Neural cell (in vitro differentiated cells): Measurements from ENCODE around the gene CPEB2. TPM values are rescaled to one million over a fixed set of nuclear protein-coding genes. Genes with fewer than 3 reads are reported as not detected.

ENCODE experiments used
- H2AFZ ChIP-seq: fragments of 200-600, 300-800 bp; sonication (generic), shearing (Covaris generic); 2 replicates; pipeline ENCODE4 v1.6.0; 2014; ENCODE audit warnings: low read depth, mild to moderate bottlenecking, antibody characterized with exemption, low read length, moderate library complexity
- H3F3A ChIP-seq: fragments of 200-600 bp; shearing (Covaris generic); 2 replicates; pipeline ENCODE4 v1.6.1; 2016; ENCODE audit warnings: mild to moderate bottlenecking, moderate library complexity, mixed read lengths, antibody characterized with exemption, low read length; ENCODE audit not compliant: insufficient read depth, poor library complexity, severe bottlenecking
- H3K27ac ChIP-seq: fragments of 200-600, 300-800 bp; sonication (generic), shearing (Covaris generic); 2 replicates; pipeline ENCODE4 v1.5.1; 2014; ENCODE audit warnings: mild to moderate bottlenecking, low read length, moderate library complexity
- H3K27me3 ChIP-seq: fragments of 300-800, 200-600 bp; sonication (generic), shearing (Covaris generic); 2 replicates; pipeline ENCODE4 v1.6.0; 2014; ENCODE audit warnings: mild to moderate bottlenecking, low read depth, low read length, moderate library complexity; ENCODE audit not compliant: insufficient read depth
- H3K36me3 ChIP-seq: fragments of 300-800, 200-600 bp; sonication (generic), shearing (Covaris generic); 2 replicates; pipeline ENCODE4 v1.5.1; 2014; ENCODE audit warnings: mild to moderate bottlenecking, antibody characterized with exemption, low read length, moderate library complexity; ENCODE audit not compliant: insufficient read depth
- H3K4me2 ChIP-seq: fragments of 300-800, 200-600 bp; sonication (generic), shearing (Covaris generic); 2 replicates; pipeline ENCODE4 v1.6.0; 2014; ENCODE audit warnings: mild to moderate bottlenecking, low read length
- H3K4me3 ChIP-seq: fragments of 300-800, 200-600 bp; sonication (generic), shearing (Covaris generic); 2 replicates; pipeline ENCODE4 v1.5.1; 2014; ENCODE audit warnings: mild to moderate bottlenecking, low read length, moderate library complexity
- H3K79me2 ChIP-seq: fragments of 200-600 bp; shearing (Covaris generic); replicated peaks from 2 replicates; pipeline ENCODE4 v1.6.0; 2014; ENCODE audit warnings: mild to moderate bottlenecking, low read length, moderate library complexity; ENCODE audit not compliant: insufficient read depth
- H3K9ac ChIP-seq: fragments of 300-800, 200-600 bp; sonication (generic), shearing (Covaris generic); 2 replicates; pipeline ENCODE4 v1.6.1; 2016; ENCODE audit warnings: mild to moderate bottlenecking, low read length, mixed read lengths
- H3K9me2 ChIP-seq: fragments of 200-600 bp; shearing (Covaris generic); 2 replicates; pipeline ENCODE4 v1.6.1; 2016; ENCODE audit warnings: mild to moderate bottlenecking, low read length, mixed read lengths; ENCODE audit not compliant: insufficient read depth
- H3K9me3 ChIP-seq: fragments of 200-600, 300-800 bp; sonication (generic), shearing (Covaris generic); 2 replicates; pipeline ENCODE4 v1.6.1; 2016; ENCODE audit warnings: mild to moderate bottlenecking, mixed run types, low read length, moderate library complexity, mixed read lengths
- H4K20me1 ChIP-seq: fragments of 200-600 bp; shearing (Covaris generic); 2 replicates; pipeline ENCODE4 v1.6.1; 2016; ENCODE audit warnings: mild to moderate bottlenecking, mixed run types; ENCODE audit not compliant: insufficient read depth
- CTCF ChIP-seq: fragments of 450-650 bp; IDR thresholded peaks from 2 replicates; pipeline ENCODE4 v1.5.1; 2014; ENCODE audit warnings: antibody characterized with exemption, mild to moderate bottlenecking, moderate library complexity; ENCODE audit not compliant: poor library complexity, severe bottlenecking
- EP300 ChIP-seq: fragments of 450-650 bp; conservative IDR thresholded peaks from 2 replicates; pipeline ENCODE4 v1.6.1; 2014; ENCODE audit warnings: antibody characterized with exemption, mild to moderate bottlenecking, moderate library complexity; ENCODE audit not compliant: poor library complexity, severe bottlenecking
- EZH2 ChIP-seq: fragments of 200-600, 300-800 bp; shearing (Covaris generic), sonication (generic); IDR thresholded peaks from 2 replicates; pipeline ENCODE4 v1.6.1; 2014; ENCODE audit warnings: antibody characterized with exemption, low read length, borderline replicate concordance, mild to moderate bottlenecking; ENCODE audit not compliant: insufficient read depth, poor library complexity, severe bottlenecking
- MXI1 ChIP-seq: fragments of 450-650 bp; conservative IDR thresholded peaks from 2 replicates; pipeline ENCODE4 v1.6.1; 2014; ENCODE audit warnings: antibody characterized with exemption, mild to moderate bottlenecking; ENCODE audit not compliant: poor library complexity, severe bottlenecking
- POLR2AphosphoS5 ChIP-seq: IDR thresholded peaks from 2 replicates; pipeline ENCODE4 v1.6.1; 2012
- RAD21 ChIP-seq: fragments of 450-650 bp; conservative IDR thresholded peaks from 2 replicates; pipeline ENCODE4 v1.6.1; 2014; ENCODE audit warnings: antibody characterized with exemption, mild to moderate bottlenecking, moderate library complexity
- REST ChIP-seq: IDR thresholded peaks from 2 replicates; pipeline ENCODE4 v1.6.1; 2012; ENCODE audit warnings: borderline replicate concordance
- SMC3 ChIP-seq: fragments of 450-650 bp; conservative IDR thresholded peaks from 2 replicates; pipeline ENCODE4 v1.6.1; 2014; ENCODE audit warnings: antibody characterized with exemption, mild to moderate bottlenecking, moderate library complexity; ENCODE audit not compliant: poor library complexity
- TAF1 ChIP-seq: IDR thresholded peaks from 2 replicates; pipeline ENCODE4 v1.6.1; 2012; ENCODE audit warnings: low read depth
- polyA plus RNA-seq: library from polyadenylated mRNA; depleted of rRNA; stranded (reverse); fragments of >200 nt; gene quantifications from 2 replicates; pipeline ENCODE4 v1.2.3, GENCODE V29; 2014

CPEB2 gene
- polyA plus RNA-seq, 1 donor from 2014 or later, result 12.4 TPM

GRCh38 chr4:15054541-15054940, 52.3 kb downstream of the CPEB2 start:
- Histone ChIP-seq H3K4me2 (no peak overlapping the region), H2AFZ (no peak overlapping the region), H3K36me3 (peaks cover under 1% of the 10 kb centered on the region), H4K20me1 (no peaks in the 10 kb centered on the region), H3K27ac (no peak overlapping the region), H3F3A (no peaks in the 10 kb centered on the region), H3K27me3 (no peaks in the 10 kb centered on the region), H3K79me2 (no peaks in the 10 kb centered on the region), H3K9me3 (peaks cover 4% of the 10 kb centered on the region), H3K9ac (no peak overlapping the region), H3K9me2 (no peaks in the 10 kb centered on the region), H3K4me3 (no peak overlapping the region)
- TF ChIP-seq RAD21 (no peak), EZH2 (no peak), MXI1 (no peak), CTCF (no peak), SMC3 (no peak), REST (no peak), EP300 (no peak), POLR2AphosphoS5 (no peak), TAF1 (no peak)

- no peaks in the 10 kb centered on the region for H3K79me2 ChIP-seq
- H3K4me2 ChIP-seq, result no peak overlapping the region
- H3F3A ChIP-seq, result no peaks in the 10 kb centered on the region
- H3K27me3 ChIP-seq, result no peaks in the 10 kb centered on the region
- peaks cover 8% of the 10 kb centered on the region for H3K36me3 ChIP-seq
- no peak overlapping the region for H3K4me3 ChIP-seq
- H3K27ac ChIP-seq, result no peak overlapping the region
- H3K9me2 ChIP-seq, result no peaks in the 10 kb centered on the region
- no peak overlapping the region for H3K9ac ChIP-seq
- H3K9me3 ChIP-seq, result peaks cover 4% of the 10 kb centered on the region
- no peaks in the 10 kb centered on the region for H4K20me1 ChIP-seq
- no peak for TF ChIP-seq MXI1
- TF ChIP-seq POLR2AphosphoS5, result no peak
- no peak for TF ChIP-seq CTCF
- TF ChIP-seq SMC3, result no peak
- H2AFZ ChIP-seq, result no peak overlapping the region
These were observed 57.9 kb downstream of the CPEB2 start for GRCh38 chr4:15060213-15060612.
